Smooth muscle cell (in vitro differentiated cells): ENCODE data around the gene ANKRD55. TPM values are rescaled to one million over a fixed set of nuclear protein-coding genes. Genes with fewer than 3 reads are reported as not detected.
"Not testable (repeated sequence)": the region's sequence is repeated elsewhere in the genome, so short reads cannot be mapped to it uniquely, and the experiment has no call there.

Source experiments
- DNase-seq: peaks from one replicate; lab custom pipeline; 2025; ENCODE audit not compliant: unreplicated experiment; lab: John Stamatoyannopoulos, UW
- H2AFZ ChIP-seq: fragments of 200-600 bp; sonication (generic); 2 replicates; pipeline ENCODE4 v1.6.0; 2016; ENCODE audit warnings: antibody characterized with exemption, low read depth, mild to moderate bottlenecking
- H3F3A ChIP-seq: fragments of 200-600 bp; sonication (generic); 2 replicates; pipeline ENCODE4 v1.6.0; 2017; ENCODE audit warnings: antibody characterized with exemption, low read depth
- H3K27ac ChIP-seq: fragments of 200-600 bp; sonication (generic); 2 replicates; pipeline ENCODE4 v1.5.1; 2016; ENCODE audit warnings: low read depth, mild to moderate bottlenecking
- H3K27me3 ChIP-seq: fragments of 200-600 bp; sonication (generic); 2 replicates; pipeline ENCODE4 v1.6.1; 2016; ENCODE audit warnings: low read depth, mild to moderate bottlenecking
- H3K36me3 ChIP-seq: fragments of 200-600 bp; sonication (generic); 2 replicates; pipeline ENCODE4 v1.5.1; 2016; ENCODE audit warnings: low read depth
- H3K4me1 ChIP-seq: fragments of 200-600 bp; sonication (generic); 2 replicates; pipeline ENCODE4 v1.5.1; 2016; ENCODE audit warnings: low read depth
- H3K4me2 ChIP-seq: fragments of 200-600 bp; sonication (generic); 2 replicates; pipeline ENCODE4 v1.6.0; 2016; ENCODE audit warnings: mild to moderate bottlenecking
- H3K4me3 ChIP-seq: fragments of 200-600 bp; sonication (generic); 2 replicates; pipeline ENCODE4 v1.5.1; 2016; ENCODE audit warnings: mild to moderate bottlenecking
- H3K79me2 ChIP-seq: fragments of 200-600 bp; sonication (generic); 2 replicates; pipeline ENCODE4 v1.6.0; 2016; ENCODE audit warnings: low read depth, mild to moderate bottlenecking
- H3K9ac ChIP-seq: fragments of 200-600 bp; sonication (generic); 2 replicates; pipeline ENCODE4 v1.6.0; 2016; ENCODE audit warnings: low read depth
- H3K9me3 ChIP-seq: fragments of 200-600 bp; sonication (generic); replicated peaks from 2 replicates; pipeline ENCODE4 v1.5.1; 2016; ENCODE audit warnings: low read depth
- H4K20me1 ChIP-seq: fragments of 200-600 bp; sonication (generic); 2 replicates; pipeline ENCODE4 v1.6.0; 2016; ENCODE audit warnings: low read depth
- WGBS: methylation state at CpG from one replicate; pipeline ENCODE4 v1.1.7; 2016; ENCODE audit warnings: low lambda C conversion rate; 5-methylcytosine and 5-hydroxymethylcytosine counted together
- polyA plus RNA-seq: library from polyadenylated mRNA; unstranded; fragments of >200 nt; fragmentation: Nextera tagmentation; extraction: Ambion mirVana; gene quantifications from 2 replicates; pipeline ENCODE4 v1.2.1, GENCODE V29; 2016
- total RNA-seq: library from RNA; depleted of rRNA; stranded (reverse); fragments of >200 nt; gene quantifications from 2 replicates; pipeline ENCODE4 v1.2.3, GENCODE V29; 2014
- TF ChIP-seq, protein P1 (sequence below): fragments of 200-600 bp; sonication (generic); IDR thresholded peaks from 2 replicates; pipeline ENCODE4 v1.5.1; 2017; ENCODE audit warnings: borderline replicate concordance, mild to moderate bottlenecking, antibody characterized with exemption; ENCODE audit not compliant: insufficient read depth, poor library complexity, severe bottlenecking

Gene ANKRD55
- total and polyA plus RNA-seq, 2 experiments from 2014 or later: 1.1 to 1.7 TPM

DNA sequence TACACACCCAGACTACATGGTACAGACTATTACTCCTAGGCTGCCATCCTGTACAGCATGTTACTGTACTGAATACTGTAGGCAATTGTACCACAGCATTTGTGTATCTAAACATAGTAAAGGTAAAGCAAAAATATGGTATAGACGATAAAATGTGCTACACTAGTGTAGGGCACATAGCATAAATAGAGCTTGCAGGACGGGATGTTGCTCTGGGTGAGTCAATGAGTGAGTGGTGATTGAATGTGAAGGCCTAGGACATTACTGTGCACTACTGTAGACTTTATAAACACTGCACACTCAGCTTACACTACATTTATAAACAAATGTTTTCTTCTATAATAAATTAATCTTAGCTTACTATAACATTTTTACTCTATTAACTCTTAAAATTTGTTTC, 25.6 kb downstream of the ANKRD55 start:
- no peaks in the 10 kb centered on the region for H3K36me3 ChIP-seq
- H3K27ac ChIP-seq: no peak overlapping the region
- no peak overlapping the region for H2AFZ ChIP-seq
- TF ChIP-seq, protein P1, sequence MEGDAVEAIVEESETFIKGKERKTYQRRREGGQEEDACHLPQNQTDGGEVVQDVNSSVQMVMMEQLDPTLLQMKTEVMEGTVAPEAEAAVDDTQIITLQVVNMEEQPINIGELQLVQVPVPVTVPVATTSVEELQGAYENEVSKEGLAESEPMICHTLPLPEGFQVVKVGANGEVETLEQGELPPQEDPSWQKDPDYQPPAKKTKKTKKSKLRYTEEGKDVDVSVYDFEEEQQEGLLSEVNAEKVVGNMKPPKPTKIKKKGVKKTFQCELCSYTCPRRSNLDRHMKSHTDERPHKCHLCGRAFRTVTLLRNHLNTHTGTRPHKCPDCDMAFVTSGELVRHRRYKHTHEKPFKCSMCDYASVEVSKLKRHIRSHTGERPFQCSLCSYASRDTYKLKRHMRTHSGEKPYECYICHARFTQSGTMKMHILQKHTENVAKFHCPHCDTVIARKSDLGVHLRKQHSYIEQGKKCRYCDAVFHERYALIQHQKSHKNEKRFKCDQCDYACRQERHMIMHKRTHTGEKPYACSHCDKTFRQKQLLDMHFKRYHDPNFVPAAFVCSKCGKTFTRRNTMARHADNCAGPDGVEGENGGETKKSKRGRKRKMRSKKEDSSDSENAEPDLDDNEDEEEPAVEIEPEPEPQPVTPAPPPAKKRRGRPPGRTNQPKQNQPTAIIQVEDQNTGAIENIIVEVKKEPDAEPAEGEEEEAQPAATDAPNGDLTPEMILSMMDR: no peak
- no peaks in the 10 kb centered on the region for H4K20me1 ChIP-seq
- no peaks in the 10 kb centered on the region for H3K27me3 ChIP-seq
- peaks cover 4% of the 10 kb centered on the region for H3F3A ChIP-seq
- H3K4me2 ChIP-seq: no peak overlapping the region
- H3K9ac ChIP-seq: no peak overlapping the region
- H3K4me1 ChIP-seq: no peaks in the 10 kb centered on the region
- no peaks in the 10 kb centered on the region for H3K79me2 ChIP-seq
- H3K9me3 ChIP-seq: no peaks in the 10 kb centered on the region
- no peak for DNase-seq
- H3K4me3 ChIP-seq: no peak overlapping the region
- WGBS: 64% methylated on average over 2 of the region's 2 CpGs

DNA sequence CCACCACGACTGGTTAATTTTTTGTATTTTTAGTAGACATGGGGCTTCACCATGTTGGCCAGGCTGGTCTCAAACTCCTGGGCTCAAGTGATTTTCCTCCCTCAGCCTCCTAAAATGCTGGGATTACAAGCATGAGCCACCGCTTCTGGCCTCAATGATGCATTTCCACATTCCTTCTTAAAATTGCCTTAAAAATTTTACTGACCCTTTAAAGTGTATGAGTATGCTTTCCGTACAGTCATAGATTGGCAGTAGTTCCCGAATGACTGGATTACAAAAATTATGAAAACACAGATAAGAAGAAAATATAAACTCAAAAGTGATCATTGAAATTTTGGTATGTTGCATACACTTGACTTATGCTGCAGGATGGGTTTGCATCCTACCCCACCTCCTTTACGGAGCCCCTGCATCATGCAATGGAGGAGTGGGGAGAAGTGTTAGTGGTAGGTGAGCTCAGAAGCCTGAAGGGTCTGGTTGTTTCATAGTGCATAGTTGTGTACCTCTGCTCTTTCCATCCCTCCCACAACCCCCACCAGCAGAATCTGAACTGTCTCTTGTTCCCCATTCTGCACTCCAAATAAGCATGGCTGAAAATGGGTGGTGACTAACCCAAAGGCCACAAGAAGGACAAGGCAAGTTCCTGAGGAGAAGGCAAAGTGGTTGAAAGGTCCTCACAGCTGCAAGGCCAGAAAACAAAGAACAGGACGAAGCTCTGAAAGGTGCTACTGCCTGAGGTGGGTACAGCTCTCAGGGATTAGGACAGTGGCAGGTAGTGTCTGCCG, 26.8 kb downstream of the ANKRD55 start:
- H4K20me1 ChIP-seq: no peaks in the 10 kb centered on the region
- no peak overlapping the region for H3K27ac ChIP-seq
- H3K27me3 ChIP-seq: no peaks in the 10 kb centered on the region
- H3K79me2 ChIP-seq: no peaks in the 10 kb centered on the region
- no peak overlapping the region for H3K4me3 ChIP-seq
- no peak overlapping the region for H3K9ac ChIP-seq
- WGBS: 76% methylated on average over 7 of the region's 7 CpGs
- no peaks in the 10 kb centered on the region for H3K4me1 ChIP-seq
- DNase-seq: no peak
- H2AFZ ChIP-seq: no peak overlapping the region
- H3K9me3 ChIP-seq: no peaks in the 10 kb centered on the region
- H3K4me2 ChIP-seq: no peak overlapping the region
- H3F3A ChIP-seq: peaks cover under 1% of the 10 kb centered on the region
- TF ChIP-seq, protein P1: no peak
- no peaks in the 10 kb centered on the region for H3K36me3 ChIP-seq

DNA sequence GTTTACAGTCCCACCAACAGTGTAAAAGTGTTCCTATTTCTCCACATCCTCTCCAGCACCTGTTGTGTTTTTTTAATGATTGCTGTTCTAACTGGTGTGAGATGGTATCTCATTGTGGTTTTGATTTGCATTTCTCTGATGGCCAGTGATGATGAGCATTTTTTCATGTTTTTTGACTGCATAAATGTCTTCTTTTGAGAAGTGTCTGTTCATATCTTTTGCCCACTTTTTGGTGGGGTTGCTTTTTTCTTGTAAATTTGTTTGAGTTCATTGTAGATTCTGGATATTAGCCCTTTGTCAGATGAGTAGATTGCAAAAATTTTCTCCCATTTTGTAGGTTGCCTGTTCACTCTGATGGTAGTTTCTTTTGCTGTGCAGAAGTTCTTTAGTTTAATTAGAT, 29.2 kb downstream of the ANKRD55 start:
- not testable (repeated sequence) for DNase-seq, H3F3A ChIP-seq, H3K27ac ChIP-seq, H2AFZ ChIP-seq, H3K9me3 ChIP-seq, H3K36me3 ChIP-seq, H4K20me1 ChIP-seq, H3K79me2 ChIP-seq, H3K27me3 ChIP-seq, H3K4me2 ChIP-seq, H3K9ac ChIP-seq, H3K4me3 ChIP-seq
- H3K4me1 ChIP-seq: peaks cover 10% of the 10 kb centered on the region

DNA sequence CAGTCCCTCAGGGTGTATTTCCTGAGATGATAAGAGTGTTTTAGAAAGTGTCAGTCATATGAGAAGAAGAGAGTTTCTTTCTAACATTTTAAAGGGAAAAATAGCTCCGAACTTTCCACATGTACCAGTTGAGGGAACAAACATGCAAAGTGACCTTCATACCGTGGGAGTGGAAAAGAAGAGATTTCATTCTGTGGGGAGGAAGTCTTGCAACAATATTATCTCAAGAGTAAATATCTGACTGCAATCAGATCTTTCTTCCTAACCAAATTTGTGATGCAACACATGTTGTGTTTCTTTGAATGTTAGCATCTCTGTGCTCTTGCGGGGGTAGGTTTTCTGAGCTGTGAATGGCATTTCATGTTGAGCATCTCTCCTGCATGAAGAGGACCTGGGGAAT, 30.6 kb downstream of the ANKRD55 start:
- 68% methylated on average over 3 of the region's 3 CpGs for WGBS
- Histone ChIP-seq H3K9me3 (no peaks in the 10 kb centered on the region), H3K27ac (no peak overlapping the region), H3K4me2 (no peak overlapping the region), H2AFZ (no peak overlapping the region), H3K79me2 (no peaks in the 10 kb centered on the region), H3F3A (no peaks in the 10 kb centered on the region), H4K20me1 (no peaks in the 10 kb centered on the region), H3K9ac (no peak overlapping the region), H3K36me3 (no peaks in the 10 kb centered on the region), H3K27me3 (no peaks in the 10 kb centered on the region), H3K4me1 (peaks cover 10% of the 10 kb centered on the region), H3K4me3 (no peak overlapping the region)
- TF ChIP-seq, protein P1: no peak
- DNase-seq: no peak

DNA sequence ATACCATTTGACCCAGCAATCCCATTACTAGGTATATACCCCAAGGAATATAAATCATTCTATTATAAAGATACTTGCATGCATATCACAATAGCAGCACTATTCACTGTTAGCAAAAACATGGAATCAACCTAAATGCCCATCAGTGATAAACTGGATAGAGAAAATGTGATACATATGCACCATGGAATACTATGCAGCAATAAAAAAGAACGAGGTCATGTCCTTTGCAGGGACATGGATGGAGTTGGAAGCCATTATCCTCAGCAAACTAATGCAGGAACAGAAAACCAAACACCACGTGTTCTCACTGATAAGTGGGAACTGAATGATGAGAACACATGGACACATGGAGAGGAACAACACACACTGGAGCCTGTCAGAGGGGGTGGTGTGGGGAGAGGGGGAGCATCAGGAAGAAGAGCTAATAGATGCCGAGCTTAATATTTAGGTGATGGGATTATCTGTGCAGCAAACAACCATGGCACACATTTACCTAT, 31.3 kb downstream of the ANKRD55 start:
- DNase-seq, H2AFZ ChIP-seq, H3K27me3 ChIP-seq, H4K20me1 ChIP-seq, H3K36me3 ChIP-seq, H3F3A ChIP-seq, H3K4me2 ChIP-seq, H3K79me2 ChIP-seq, H3K27ac ChIP-seq, H3K9me3 ChIP-seq, H3K4me3 ChIP-seq, H3K9ac ChIP-seq: not testable (repeated sequence)
- H3K4me1 ChIP-seq: peaks cover 10% of the 10 kb centered on the region
- WGBS: 86% methylated on average over 3 of the region's 3 CpGs
